Adipocyte (in vitro differentiated cells): Measurements from ENCODE around the gene COL4A2.

Source experiments
- DNase-seq: peaks from one replicate; pipeline ENCODE4 v3.0.0-alpha.2; 2015; ENCODE audit warnings: low read depth
- H3K27me3 ChIP-seq: replicated peaks from 2 replicates; pipeline ENCODE4 v1.7.0; 2013; ENCODE audit warnings: mild to moderate bottlenecking, low read length, moderate library complexity; ENCODE audit not compliant: control insufficient read depth, insufficient read depth
- H3K36me3 ChIP-seq: 2 replicates; pipeline ENCODE4 v1.7.0; 2013; ENCODE audit warnings: low read length, mild to moderate bottlenecking, moderate library complexity; ENCODE audit not compliant: control insufficient read depth, insufficient read depth, severe bottlenecking
- H3K4me1 ChIP-seq: 2 replicates; pipeline ENCODE4 v1.7.0; 2013; ENCODE audit warnings: mild to moderate bottlenecking, low read length, moderate library complexity; ENCODE audit not compliant: control insufficient read depth, insufficient read depth
- H3K4me3 ChIP-seq: 2 replicates; pipeline ENCODE4 v1.7.0; 2013; ENCODE audit warnings: mild to moderate bottlenecking, low read length, moderate library complexity
- H3K9ac ChIP-seq: 2 replicates; pipeline ENCODE4 v1.7.0; 2013; ENCODE audit warnings: mild to moderate bottlenecking, low read length, moderate library complexity
- H3K9me3 ChIP-seq: 2 replicates; pipeline ENCODE4 v1.7.0; 2013; ENCODE audit warnings: mild to moderate bottlenecking, low read length, moderate library complexity; ENCODE audit not compliant: control insufficient read depth

Gene COL4A2

DNA sequence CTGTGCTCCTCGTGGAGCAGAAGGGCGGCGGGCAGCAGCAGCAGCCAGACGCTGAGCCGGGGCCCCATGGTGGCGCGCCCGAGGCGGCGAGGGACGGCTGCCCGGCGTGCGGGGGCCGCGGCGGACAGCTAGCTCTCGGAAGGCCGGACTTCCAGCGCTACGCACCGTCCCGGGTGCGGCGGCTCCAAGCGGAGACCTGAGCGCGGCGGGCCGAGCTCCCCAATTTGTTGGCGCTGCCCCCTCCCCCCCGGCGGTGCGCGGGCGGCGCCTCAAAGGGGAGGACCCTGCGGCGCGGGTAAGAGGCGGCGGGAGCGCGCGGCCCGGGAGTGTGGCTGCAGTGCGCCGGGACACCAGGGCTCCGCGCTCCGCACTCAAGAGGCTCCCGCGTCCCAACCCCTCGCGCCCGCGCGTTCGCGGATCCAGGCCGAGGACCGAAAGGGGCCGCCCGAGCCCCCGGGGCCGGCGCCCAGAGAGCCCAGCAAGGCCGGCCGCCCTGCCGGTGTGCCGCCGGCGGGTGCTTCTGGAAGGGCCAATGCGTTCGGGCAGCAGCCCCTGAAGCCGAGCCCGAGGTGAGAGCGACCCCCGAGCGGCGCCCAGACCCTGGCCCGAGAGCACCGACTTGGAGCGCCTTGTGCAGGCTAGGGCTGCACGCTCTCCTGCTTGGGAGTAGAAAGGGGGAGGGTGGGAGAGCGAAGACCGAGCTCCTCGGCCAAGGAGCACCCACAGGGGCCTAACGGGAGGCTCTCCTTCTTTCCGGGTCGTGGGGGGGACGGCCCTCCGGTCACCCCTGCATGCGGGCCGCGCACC is at the start of gene COL4A2, which contains the start of gene COL4A1:
COL4A2 (plus strand) TSS at position 325 of the 807 bp plus-strand sequence. CDS start 620 bp downstream, outside the sequence.
COL4A1 (minus strand) TSS at position 198 of the 807 bp plus-strand sequence; CDS start at position 68, 130 bp downstream.
- DNase-seq, result peak; percentile 88
- peaks cover 21% of the 10 kb centered on the region for H3K36me3 ChIP-seq

DNA sequence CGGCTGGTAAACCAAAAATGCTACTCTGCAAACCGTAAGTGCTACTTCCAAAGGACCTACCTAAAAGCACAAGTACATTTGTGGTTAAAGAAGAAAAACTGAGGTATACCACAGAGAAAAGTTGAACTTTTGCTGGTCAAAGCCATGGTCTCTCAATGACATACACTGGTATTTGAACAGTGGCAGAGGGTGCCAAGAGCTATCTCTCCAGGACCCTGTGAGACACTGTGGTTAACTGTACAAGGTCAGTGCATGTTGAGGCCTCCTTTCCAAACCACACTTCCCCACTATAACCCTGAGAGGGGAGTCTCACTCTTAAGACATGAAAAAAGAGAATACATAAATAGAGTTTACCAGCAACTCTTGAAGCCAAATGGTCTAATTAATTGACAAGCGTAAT is 49.7 kb upstream of the COL4A2 start:
- peaks cover 25% of the 10 kb centered on the region for H3K4me1 ChIP-seq
- no peaks in the 10 kb centered on the region for H3K27me3 ChIP-seq
- H3K9me3 ChIP-seq, result no peaks in the 10 kb centered on the region
- H3K4me3 ChIP-seq, result no peak overlapping the region
- DNase-seq, result no peak
- no peak overlapping the region for H3K9ac ChIP-seq
- H3K36me3 ChIP-seq, result peaks cover 12% of the 10 kb centered on the region

More for the DNA sequence above, at the start of gene COL4A2, which contains the start of gene COL4A1:
- Histone ChIP-seq H3K27me3 (no peaks in the 10 kb centered on the region), H3K9ac (peak within 1 kb of the TSS; percentile 91), H3K4me3 (peak within 1 kb of the TSS; percentile 92), H3K4me1 (peaks cover 63% of the 10 kb centered on the region), H3K9me3 (no peaks in the 10 kb centered on the region)

DNA sequence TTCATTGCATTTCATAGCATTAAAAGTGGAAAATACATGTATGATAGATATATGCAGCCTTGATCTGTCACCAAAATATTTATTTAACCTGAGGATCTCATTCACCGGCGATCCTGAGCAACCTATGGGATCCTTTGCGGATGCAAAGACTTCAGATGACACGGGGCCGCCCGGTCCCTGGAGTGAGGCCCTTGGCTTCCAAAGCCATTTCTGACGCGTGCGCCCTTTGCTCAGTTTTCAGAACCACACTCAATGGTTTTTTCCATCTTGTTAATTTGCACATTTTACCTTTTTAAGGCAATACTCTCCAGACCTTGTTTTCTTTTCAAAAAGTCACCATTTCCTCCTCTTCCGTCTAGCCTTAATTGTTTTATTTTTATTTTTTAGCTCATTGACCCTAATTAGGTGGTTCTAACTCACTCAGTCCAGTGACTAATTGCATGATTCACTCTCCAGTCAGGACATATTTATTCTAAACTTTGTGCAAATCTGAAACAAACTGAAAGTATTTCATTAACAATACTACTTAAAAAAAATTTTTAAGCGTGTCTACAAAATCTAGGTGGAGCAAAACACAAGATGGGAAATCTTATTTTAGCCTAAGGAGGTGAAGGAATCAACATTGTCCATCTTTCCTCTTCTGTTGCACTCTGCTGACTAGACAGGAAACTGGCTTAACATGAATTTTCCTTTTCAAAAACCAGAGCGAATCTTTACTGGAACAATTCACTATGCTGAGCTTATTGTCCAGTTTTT is 48.0 kb upstream of the COL4A2 start:
- Histone ChIP-seq H3K27me3 (no peaks in the 10 kb centered on the region), H3K9ac (peak overlapping the region; percentile 52), H3K9me3 (no peaks in the 10 kb centered on the region), H3K4me1 (peaks cover 40% of the 10 kb centered on the region), H3K36me3 (peaks cover 12% of the 10 kb centered on the region), H3K4me3 (peak overlapping the region; percentile 62)
- DNase-seq, result peak; percentile 47

DNA sequence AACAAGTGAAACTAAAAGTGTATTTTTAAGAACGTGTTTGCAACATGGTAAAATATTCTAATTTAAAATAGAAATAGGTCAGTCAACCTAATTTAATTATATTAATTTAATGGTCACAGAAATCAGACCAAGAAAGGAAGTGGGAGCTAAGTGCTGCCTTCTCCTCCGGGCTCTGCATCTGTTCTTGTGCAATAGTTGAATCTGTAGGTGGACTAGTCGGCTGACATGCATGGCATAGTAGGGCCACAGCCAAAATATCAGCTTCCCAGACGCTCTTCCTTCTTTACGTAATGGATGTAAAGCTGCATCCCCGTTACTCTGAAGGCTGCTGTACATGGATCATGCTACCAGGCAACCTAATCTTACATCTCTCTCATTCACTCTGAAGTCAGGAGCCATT is 47.4 kb upstream of the COL4A2 start:
- peak overlapping the region; percentile 52 for H3K9ac ChIP-seq
- H3K4me1 ChIP-seq, result peaks cover 45% of the 10 kb centered on the region
- H3K4me3 ChIP-seq, result peak overlapping the region; percentile 62
- no peaks in the 10 kb centered on the region for H3K9me3 ChIP-seq
- H3K36me3 ChIP-seq, result peaks cover 17% of the 10 kb centered on the region
- no peaks in the 10 kb centered on the region for H3K27me3 ChIP-seq
- DNase-seq, result peak; percentile 50

DNA sequence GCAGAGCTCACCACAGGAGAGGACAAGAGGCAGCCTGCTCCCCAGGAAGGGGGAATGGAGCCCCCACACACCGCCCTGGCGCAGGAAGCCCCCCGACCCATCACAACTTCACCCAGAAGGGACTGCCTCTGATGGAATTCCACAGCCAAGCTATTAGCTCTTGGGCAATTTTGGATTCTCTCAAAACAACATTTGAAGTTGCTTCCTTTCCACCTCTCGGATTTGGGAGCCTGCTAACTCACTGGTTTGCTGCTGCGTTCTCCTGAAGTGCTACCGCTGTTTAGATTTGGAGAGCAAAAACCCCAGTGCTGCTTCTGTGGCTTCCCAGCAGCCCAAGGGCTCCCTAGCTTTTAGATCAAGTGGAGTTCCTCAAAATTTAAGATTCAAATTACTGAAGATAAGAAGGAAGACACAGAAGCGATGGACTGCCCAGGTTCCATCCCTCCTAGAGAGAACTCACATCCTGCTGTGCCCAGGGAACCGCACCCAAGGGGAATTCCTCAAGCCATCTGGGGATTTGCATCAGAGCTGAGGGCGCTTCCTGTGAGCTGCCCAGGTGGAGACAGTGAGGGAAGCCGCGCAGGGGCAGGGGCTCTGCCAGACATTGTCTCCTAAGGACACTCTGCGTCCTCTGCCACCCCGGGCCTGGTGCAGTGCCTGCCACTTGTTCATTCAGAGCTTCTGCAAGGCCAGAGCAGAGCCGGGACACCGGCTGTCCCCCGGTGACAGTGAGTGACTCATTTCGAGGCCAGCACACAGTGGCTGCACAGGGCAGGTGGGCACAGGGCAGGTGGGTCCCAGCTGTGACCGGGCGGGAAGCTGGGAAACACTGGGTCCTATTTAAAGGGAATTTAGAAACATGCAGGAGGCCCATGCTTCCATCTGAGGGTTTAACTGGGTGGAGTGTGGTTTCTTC is 45.7 kb upstream of the COL4A2 start:
- H3K9ac ChIP-seq, result no peak overlapping the region
- H3K27me3 ChIP-seq, result no peaks in the 10 kb centered on the region
- DNase-seq, result no peak
- H3K4me3 ChIP-seq, result no peak overlapping the region
- peaks cover 30% of the 10 kb centered on the region for H3K36me3 ChIP-seq
- H3K4me1 ChIP-seq, result peaks cover 47% of the 10 kb centered on the region
- H3K9me3 ChIP-seq, result no peaks in the 10 kb centered on the region

DNA sequence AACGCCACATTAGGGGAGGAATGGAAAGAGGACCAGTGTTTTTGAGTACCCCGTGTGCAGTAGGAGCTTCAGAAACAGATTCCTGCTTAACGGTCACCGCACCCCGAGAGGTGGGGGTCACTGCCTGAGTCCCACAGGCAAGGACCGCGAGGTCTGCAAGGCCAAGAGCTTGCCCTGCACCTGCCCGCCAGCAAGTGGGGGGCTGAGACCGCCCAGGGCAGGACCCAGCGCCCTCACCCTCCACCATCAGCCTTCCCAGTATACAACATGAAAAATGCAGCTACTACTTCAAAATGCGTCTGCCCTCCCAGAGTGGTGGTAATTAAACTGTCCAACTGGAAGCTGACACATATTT is 45.0 kb upstream of the COL4A2 start:
- Histone ChIP-seq H3K4me3 (no peak overlapping the region), H3K9ac (no peak overlapping the region), H3K4me1 (peaks cover 51% of the 10 kb centered on the region), H3K36me3 (peaks cover 32% of the 10 kb centered on the region), H3K27me3 (no peaks in the 10 kb centered on the region), H3K9me3 (no peaks in the 10 kb centered on the region)
- no peak for DNase-seq

DNA sequence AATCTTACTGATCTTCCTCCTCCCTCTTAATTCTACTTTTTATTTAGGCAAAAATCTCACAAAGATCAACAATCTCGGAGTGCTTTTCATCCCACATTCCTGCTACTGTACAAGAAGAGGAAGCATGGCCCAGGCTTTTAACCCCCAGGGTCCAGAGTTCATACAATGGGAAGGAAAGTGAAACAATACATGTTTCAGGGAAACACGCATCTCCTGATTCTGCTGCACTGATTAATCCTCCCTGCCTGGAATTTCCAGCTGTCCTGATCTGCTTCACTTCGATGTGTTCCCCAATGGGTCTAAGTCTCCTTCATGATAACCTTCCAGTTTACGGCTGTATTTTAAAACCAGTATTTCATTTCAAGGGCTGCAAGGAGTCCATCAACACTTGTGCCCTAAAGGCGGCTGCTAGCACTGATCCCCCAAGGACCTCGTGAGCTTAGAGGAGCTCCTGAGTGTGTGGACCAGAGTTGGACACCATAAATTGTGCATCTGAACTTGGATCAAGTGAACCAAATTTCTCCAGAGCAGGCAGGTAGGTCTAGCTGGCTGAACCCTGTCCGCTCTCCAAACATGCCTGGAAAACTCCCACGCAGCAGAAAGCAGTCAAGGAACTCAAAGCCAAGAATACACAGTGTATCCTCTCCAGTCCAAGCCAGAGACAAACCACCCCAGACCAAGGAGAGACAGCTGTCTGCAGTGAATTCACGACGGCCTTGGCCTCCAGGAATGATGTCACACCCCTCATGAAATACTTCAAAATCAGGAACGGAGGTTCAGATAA is 44.4 kb upstream of the COL4A2 start:
- H3K4me1 ChIP-seq, result peaks cover 56% of the 10 kb centered on the region
- DNase-seq, result no peak
- H3K9ac ChIP-seq, result no peak overlapping the region
- H3K36me3 ChIP-seq, result peaks cover 32% of the 10 kb centered on the region
- H3K27me3 ChIP-seq, result no peaks in the 10 kb centered on the region
- no peaks in the 10 kb centered on the region for H3K9me3 ChIP-seq
- no peak overlapping the region for H3K4me3 ChIP-seq

DNA sequence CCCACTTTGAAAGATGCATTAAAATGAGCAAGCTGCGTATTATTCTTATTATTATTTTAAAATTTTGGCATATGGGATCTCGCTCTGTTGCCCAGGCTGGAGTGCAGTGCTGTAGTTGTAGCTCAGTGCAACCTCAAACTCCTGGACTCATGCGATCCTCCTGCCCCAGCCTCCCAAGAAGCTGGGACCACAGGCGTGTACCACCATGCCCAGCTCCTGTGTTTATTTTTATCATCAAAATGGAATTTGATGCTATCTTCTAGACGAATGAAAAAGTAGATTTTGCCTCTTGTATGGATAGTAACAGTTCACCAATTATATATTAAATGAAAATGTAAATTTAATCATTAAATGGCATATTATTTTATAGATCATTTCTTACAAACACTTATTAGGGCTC is 43.7 kb upstream of the COL4A2 start:
- no peak for DNase-seq
- Histone ChIP-seq H3K27me3 (no peaks in the 10 kb centered on the region), H3K36me3 (peaks cover 35% of the 10 kb centered on the region), H3K9me3 (no peaks in the 10 kb centered on the region), H3K4me1 (peaks cover 56% of the 10 kb centered on the region), H3K4me3 (no peak overlapping the region), H3K9ac (no peak overlapping the region)

DNA sequence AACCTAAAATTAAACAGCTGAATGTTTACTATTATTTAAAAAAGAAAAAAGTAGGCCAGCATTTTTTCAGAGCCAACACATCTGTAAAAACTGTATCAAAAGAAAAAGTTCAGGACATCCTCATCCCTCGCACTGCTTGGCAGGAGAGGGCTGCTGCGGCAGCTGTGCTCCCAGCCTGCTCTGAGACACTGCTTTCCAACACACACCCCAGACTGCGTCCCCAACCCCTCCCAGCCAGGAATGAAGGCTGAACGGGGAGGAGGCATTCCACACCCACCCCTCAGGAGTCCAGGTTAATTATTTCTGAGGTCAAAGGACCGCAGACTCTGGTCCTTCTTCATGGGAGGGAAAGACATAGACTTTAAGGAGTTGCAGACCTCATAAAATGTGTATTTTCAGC is 43.2 kb upstream of the COL4A2 start:
- Histone ChIP-seq H3K4me1 (peaks cover 54% of the 10 kb centered on the region), H3K9me3 (no peaks in the 10 kb centered on the region), H3K36me3 (peaks cover 40% of the 10 kb centered on the region), H3K4me3 (no peak overlapping the region), H3K9ac (no peak overlapping the region), H3K27me3 (no peaks in the 10 kb centered on the region)
- no peak for DNase-seq

DNA sequence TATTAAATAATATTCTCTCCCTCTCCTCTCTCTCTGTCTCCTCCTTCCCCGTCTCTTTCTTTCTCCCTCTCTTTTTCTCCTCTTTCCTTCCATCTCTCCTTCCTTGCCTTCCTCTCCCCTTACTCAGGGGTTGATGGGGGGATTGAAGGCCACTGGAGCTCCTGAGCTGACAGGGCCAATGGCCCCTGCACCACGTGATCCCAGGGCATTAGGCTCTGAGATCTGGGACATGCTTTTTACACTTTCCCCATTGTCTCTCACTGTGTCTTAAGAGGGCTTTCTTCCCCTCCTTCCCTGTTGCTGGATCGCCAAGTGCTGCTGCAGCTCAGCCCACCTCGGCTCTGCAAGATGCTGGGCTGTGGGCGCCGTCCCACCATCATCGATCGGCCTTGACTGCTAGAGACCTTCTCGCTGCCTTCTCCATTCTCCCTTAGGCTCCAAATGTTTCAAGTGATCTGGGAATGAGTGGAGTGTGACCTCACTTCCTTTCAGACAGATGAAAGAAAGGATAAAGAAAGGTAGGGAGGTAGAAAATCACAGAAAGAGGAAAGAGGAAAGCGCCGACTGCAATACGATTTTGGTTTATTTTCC is 42.3 kb upstream of the COL4A2 start:
- peaks cover 45% of the 10 kb centered on the region for H3K4me1 ChIP-seq
- H3K27me3 ChIP-seq, result no peaks in the 10 kb centered on the region
- H3K36me3 ChIP-seq, result peaks cover 49% of the 10 kb centered on the region
- no peak for DNase-seq
- no peak overlapping the region for H3K4me3 ChIP-seq
- no peaks in the 10 kb centered on the region for H3K9me3 ChIP-seq
- H3K9ac ChIP-seq, result no peak overlapping the region
